ENCODE measurements around the gene CD151.

CD151 gene

DNA sequence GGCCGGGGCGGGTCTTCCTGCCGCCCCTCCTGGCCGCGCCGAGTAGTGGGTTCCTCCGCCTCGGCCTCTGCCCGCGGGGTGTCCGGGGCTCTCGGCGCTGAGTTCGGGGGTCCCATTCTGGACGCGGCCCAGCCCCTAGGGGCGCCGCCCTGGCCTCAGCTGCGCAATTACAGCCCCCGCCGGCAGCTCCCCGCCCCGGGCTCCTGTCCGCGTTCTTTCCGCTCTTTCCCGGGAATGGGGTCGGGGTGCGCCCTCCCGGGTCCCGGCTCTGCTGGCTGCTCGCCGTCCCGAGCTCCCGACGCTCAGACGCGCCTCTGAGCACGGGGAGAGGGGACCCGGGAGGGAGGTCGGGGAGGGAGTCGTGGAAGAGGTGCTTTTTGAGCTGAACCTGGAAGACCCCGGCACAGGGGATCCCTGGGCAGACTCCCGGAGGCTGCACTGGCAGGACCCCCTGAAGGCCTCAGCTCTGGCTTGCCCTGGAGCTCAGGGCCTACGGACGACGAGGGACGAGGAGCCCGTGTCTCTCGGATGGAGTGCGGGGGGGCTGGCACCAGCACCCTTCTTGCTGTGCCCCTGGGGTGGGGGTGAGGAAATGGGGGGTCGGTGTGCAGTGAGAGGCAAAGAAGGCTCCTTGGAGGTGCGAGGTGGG lies 10.5 kb downstream of the CD151 start:
- no peak for DNase-seq (ENCODE audit: low spot score)

GRCh38 chr11:843818-844692 lies 11.3 kb downstream of the CD151 start:
- peak; percentile 88 for DNase-seq (ENCODE audit: low spot score)

DNA sequence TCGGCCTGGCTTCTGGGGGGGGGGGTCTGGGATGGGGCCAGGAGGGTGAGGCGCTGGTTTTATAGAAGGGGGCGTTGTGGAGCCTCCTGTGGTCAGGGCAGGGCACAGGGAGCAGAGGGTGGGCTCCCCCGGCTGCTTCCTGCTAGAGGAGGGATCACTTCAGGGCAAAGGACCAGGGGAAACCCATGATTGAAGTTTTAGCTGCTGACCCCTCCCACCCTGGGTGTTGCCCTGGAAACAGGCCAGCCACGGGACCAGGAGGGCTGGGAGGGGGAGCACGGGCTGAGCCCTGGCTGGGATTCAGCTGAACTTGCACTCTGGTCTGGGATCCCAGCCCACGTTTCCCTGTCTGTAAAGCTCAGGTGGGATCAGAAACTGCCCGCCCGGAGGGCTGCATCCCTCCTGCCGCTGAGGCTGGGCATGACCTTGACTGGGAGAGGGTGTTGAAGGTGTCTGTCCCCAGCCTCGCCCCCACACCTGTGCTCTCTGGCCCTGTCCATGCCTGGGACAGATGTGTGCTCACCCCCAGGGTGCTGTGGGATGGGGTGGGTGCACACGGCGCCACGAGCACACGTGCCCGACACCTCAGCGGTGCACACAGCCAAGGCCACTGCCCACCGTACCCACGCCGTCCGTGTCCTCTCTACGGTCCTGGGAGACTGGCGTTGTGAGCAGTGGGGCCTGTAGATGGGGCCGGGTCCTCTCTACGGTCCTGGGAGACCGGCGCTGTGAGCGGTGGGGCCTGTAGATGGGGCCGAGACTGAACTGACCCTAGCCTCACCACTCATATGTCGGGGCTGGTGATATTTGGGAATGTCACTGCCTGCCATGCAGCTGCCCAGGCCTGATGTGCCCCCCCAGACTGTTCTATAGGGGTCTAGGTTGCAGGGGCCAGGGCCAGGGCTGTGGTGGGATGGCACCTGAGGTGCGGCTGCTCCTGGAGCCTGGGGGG lies 12.2 kb downstream of the CD151 start:
- DNase-seq (ENCODE audit: low spot score): peak; percentile 93

DNA sequence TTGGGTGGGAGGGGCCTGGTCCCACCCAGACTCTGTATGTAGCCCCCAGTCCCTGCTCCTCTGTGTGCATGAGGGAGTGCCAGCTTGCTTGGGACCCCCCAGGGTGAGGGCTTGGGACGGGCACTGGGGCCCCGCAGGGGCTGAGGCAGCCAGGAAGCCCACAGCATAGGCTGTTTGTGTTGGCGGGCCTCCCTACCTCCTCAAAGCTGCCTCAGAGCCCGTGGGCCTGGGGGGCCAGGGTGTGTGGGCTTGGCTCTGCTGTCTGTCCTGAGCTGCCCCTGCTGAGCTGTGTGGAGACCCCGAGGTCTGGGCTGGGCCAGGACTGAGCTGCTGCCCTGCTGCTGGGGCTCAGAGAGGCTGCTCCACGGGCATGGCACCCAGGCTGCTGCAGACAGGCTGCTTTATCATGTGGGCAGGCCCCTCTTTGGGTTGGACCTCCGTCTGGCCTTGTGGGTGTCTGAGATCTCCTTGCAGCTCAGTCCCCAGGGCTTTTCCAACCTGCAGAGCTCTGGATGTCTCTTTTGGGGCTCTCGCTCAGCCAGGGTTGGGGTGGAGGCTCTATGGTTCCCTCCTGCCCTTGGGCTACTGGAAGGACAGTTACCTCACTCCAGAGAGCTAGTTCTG lies 13.2 kb downstream of the CD151 start:
- no peak for DNase-seq (ENCODE audit: low spot score)

DNA sequence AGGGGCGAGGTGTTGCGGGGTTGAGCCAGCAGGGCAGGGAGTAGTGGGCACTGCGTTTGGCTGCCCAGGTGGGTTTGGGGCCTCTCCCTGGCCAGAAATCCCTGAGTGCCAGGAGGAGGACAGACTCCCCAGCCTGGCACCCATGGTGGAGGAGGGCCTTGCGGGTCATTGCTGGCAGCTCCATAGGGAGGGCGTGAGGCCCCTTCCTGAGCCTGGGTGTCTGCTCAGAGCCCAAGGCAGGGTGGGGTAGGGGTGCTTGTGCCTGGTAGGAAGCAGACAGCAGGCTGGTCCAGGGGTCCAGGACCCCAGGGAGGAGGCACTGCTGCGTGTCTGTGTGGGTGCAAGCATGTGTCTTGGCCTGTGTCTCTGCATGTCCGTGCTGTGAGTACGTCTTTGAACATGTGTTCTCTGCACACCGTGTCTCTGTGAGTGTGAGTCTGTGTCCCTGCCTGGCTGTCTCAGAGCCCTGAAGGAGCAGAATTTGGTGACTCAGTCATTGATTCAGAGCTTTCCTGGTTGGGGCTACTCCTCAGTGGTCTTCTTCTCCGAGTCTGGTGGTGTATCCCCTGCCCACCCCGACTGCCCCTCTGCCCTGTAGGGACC lies 13.8 kb downstream of the CD151 start:
- no peak for DNase-seq (ENCODE audit: low spot score)

DNA sequence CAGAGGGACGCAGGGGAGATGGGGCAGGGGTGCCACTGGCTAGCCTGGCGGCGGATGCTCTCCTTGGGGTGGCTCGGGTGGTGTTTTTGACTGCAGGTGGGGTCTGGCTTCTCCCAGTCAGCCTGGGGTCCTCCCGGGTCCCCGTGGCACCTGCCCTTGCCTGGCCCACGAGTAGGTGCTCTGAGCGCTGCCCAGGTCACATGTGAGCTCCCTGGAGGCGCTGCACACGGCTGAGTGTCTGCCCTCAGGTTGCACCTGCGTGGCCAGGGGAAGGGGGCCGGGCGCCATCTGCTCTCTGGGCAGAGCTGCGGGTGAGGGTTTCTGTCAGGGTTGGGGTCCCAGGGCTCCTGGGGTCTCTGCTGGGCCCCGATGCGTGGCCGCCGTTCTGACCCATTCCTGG lies 15.1 kb downstream of the CD151 start:
- no peak for DNase-seq (ENCODE audit: low spot score)

- no peak for DNase-seq (ENCODE audit: low spot score)
These were observed 15.7 kb downstream of the CD151 start for GRCh38 chr11:848380-848931.

DNA sequence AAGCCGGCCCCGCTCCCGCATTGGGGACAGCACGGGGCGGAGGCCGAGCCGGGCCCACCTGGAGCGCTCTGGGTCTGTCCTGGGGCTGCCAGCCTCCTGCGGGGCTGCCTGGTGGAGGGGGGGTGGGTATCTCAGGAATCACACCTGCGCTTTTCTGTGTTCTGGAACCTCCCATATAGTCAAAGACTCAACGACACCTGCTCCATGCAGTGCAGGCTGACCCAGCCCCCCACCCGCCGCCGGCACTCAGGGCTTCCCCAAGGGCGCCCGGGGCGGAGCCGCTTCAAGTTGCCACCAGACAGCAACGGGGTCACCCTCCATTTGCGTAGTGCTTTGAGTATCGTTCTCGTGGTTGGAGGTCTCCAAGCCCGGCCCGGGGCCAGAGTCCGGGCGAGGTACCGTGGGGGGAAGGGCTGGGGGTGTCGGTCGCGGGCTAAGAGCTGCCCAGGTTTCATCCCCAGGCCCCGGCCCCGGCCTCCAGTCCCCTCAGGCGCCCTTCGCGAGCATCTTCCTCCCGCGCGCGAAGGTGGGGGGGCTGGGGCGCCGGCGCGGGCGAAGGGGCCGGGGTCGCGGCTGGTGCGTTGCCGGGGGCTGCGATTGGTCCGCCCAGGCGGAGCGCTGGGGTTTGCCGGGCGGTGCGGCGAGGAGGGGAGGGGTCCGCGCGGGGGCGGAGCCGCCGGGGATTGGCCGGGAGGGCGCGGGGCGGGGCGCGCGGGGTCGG lies 16.5 kb downstream of the CD151 start:
- DNase-seq (ENCODE audit: low spot score): no peak

- DNase-seq (ENCODE audit: low spot score): no peak
These were observed 17.4 kb downstream of the CD151 start for GRCh38 chr11:849951-850774.

DNA sequence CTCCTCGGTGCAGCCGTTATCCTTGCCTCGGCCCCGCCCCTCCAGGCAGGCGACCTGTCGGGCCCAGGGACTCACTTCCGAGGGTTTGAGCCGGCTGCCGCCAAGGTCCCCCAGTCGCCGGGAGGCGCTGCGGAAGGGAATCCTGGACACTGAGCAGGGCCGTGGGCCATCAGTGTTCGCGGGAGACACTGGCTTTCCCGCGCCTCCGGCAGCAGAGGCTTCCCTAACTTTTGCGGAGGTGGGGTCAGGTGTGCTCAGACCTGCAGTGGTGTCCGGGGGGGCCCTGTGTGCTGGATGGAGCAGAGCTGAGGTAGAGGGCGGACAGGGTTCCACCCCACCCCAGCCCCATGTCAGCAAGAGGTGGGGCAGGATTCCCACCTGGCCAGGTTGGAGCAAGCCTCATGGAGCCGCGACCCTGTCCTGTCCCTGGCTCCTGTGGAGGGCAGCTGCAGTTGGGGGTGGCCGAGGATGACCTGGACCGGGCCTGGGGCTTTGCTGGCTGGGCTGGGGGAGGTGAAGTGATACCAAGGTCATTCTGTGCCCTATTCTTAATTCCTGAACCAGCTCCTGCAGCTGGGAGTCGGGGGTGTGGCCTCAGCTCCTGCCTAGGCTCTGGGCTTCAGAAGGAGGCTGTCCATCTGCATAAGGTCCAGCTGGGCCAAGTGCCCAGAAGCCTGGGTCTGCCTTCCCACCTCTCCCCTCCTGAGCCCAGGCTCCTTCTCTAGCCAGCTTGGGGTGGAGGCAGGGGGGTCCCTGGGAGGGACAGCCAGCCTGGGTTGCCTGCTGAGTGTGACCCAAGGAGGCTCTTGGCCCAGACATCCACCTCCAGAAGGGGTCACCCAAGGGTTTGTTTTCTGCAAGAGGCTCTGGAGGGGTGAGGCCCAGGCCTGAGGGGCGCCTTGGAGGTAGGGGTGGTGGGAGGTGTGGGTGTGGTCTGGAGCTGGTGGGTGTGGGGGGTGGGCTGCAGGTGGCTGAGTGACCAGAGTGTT lies 18.3 kb downstream of the CD151 start:
- DNase-seq (ENCODE audit: low spot score): no peak

DNA sequence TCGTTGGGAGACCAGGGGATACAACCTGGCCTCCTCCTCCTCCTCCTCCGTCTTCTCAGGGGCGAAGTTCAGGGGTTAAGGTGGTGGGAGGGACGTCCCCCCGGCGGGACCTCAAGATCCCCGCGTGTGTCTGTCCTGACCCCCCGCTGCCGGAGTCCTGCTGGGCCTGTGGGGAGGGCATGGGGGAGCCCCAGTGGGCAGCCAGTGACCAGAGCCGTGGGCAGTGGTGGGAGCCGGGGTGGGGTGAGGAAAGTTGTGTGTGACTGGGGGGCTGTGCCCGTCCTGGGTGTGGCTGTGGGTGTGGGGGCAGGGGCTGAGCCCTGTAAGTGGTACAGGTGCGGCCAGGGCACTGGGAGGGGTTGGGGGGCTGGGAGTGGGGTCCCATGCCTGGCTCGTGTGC lies 20.0 kb downstream of the CD151 start:
- DNase-seq (ENCODE audit: low spot score): no peak

DNA sequence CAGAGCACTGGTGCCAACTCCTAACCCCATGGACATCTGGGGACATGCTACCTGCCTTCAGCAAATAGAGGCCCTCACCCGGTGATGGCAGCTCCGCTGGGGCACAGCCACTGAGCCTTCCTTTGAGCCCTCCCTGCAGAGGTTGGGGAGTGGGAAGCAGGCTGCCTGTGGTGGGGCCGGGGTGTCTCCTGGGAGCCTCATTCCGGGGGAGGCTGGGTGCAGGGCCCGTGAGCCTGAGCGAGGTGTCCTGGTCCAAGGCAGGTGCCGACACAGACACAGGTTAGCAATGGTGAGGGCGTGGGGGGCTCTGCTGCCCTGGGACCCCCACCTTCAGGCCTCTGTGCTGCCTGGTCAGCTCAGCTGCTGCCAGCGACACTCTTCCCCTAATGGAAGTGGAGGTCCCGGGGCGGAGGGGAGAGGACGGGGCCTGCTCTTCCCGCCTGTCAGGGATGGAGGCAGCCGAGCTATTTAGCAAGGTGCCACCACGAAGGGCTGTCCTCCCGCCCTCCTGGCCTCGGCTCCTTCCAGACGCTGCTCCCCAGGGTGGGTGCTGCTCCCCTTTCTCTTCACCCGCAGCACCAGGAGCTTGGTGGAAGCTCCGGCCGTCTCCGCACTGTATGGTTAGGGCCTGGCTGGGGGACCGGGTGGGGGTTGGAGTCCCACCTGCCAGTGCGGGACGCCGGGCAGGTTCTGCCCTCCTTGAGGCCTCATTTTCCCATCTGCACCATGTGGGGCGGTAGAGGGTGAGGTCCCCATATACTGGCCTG lies 21.1 kb downstream of the CD151 start:
- DNase-seq (ENCODE audit: low spot score): no peak

GRCh38 chr11:854601-855329 lies 22.0 kb downstream of the CD151 start:
- no peak for DNase-seq (ENCODE audit: low spot score)

- no peak for DNase-seq (ENCODE audit: low spot score)
These were observed 22.6 kb downstream of the CD151 start for GRCh38 chr11:855330-855674.

DNA sequence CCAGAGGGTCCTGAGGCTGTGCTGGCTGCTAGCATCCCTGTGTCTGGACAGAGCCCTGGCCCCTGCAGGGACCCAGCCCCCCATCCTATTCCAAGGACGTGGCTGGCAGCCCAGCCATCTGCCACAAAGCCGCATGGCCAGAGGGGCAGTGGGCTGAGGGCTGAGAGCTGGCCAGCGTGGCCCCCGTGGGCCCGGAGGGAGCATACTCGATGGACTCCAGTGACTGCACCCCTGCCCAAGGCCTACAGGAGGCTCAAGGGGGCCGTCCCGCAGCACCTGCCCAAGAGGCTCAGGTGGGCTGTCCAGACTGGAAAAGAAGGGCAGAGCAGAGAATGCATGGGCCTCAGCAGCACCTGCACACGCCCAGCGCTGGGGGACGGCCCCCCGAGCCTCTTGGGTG lies 23.0 kb downstream of the CD151 start:
- no peak for DNase-seq (ENCODE audit: low spot score)

- no peak for DNase-seq (ENCODE audit: low spot score)
These were observed 23.6 kb downstream of the CD151 start for GRCh38 chr11:856397-856796.
